A673 (cell line): ENCODE results near the gene CDYL2.

Experiments
- EZH2 ChIP-seq: fragments of 200-600 bp; sonication (generic); IDR thresholded peaks from 2 replicates; pipeline ENCODE4 v1.6.1; 2017; ENCODE audit warnings: borderline replicate concordance, low read depth, mild to moderate bottlenecking, mixed read lengths, antibody characterized with exemption, low read length; ENCODE audit not compliant: poor library complexity, severe bottlenecking
- TF ChIP-seq, protein P1 (sequence below): fragments of 300-800, 200-600 bp; sonication (generic); conservative IDR thresholded peaks from 2 replicates; pipeline ENCODE4 v1.5.1; 2017; ENCODE audit warnings: low read depth, mild to moderate bottlenecking, antibody characterized with exemption, low read length, moderate library complexity, mixed read lengths

DNA sequence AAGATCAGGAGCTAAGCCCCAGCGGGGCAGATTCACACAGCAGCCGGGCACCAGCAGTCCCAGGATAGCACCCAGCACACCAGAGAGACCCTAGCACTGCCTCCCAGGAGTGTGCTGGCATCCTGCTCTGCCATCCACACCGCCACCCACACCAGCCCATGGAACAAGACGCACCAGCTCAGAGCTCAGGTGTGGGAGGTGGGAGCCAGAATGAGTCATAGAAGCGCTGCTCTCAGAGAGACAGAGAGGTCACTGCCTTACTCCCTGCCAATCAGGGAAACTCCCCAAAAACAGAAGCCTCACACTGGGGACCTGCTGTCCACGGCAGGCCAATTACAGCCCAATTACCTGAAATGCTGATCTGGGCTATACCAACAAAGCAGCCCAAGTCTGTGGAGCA is 64.9 kb downstream of the CDYL2 start:
- TF ChIP-seq, protein P1, sequence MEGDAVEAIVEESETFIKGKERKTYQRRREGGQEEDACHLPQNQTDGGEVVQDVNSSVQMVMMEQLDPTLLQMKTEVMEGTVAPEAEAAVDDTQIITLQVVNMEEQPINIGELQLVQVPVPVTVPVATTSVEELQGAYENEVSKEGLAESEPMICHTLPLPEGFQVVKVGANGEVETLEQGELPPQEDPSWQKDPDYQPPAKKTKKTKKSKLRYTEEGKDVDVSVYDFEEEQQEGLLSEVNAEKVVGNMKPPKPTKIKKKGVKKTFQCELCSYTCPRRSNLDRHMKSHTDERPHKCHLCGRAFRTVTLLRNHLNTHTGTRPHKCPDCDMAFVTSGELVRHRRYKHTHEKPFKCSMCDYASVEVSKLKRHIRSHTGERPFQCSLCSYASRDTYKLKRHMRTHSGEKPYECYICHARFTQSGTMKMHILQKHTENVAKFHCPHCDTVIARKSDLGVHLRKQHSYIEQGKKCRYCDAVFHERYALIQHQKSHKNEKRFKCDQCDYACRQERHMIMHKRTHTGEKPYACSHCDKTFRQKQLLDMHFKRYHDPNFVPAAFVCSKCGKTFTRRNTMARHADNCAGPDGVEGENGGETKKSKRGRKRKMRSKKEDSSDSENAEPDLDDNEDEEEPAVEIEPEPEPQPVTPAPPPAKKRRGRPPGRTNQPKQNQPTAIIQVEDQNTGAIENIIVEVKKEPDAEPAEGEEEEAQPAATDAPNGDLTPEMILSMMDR = no peak
- TF ChIP-seq EZH2 = no peak
